ENCODE results near the gene CDC42SE2. TPM values are rescaled to one million over a fixed set of nuclear protein-coding genes. Genes with fewer than 3 reads are reported as not detected.

The CDC42SE2 gene
- total RNA-seq, 1 experiment from 2014 or later = 23.2 TPM

DNA sequence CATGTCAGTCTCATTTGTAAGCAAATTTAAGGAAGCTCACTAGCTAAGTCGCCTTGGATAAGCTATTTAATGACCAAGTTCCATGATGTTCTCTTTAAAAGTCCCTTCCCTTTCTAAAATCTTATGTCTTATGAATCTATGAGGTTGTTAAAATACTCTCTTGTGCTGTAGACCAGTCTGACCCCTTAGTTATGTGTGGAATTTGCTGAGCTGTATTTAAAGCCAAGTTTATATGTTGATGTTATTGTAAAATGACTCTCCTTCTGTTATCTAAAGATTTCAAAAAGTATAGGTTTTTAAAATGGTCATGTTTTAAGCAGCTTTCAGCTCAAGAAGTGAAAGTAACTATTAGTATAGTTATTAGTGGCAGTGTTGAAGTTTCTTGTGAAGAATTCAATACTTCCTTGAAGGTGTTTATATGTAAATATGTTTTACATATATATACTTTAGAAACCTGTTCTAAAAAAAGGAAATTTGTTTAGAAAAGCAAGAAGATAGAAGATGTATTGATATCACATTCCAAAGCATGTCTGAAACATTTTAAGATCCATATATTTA, 92.2 kb downstream of the CDC42SE2 start:
- no peak overlapping the region for H4K8ac ChIP-seq (replicated peaks; ENCODE audit: insufficient read length, low read depth, low read length)
- H2BK15ac ChIP-seq (ENCODE audit: low read depth, low read length) = no peak overlapping the region
- WGBS (ENCODE audit: extremely low coverage, insufficient read length, low lambda C conversion rate) = no CpG with 5 or more reads among the region's 1 CpG

More for the DNA sequence above, 92.2 kb downstream of the CDC42SE2 start:
- Histone ChIP-seq H2AK5ac (ENCODE audit: insufficient read length, low read length) (no peak overlapping the region), H2AFZ (ENCODE audit: low read length) (no peak overlapping the region), H3K27ac (ENCODE audit: insufficient read length, low read depth, low read length) (no peak overlapping the region), H2BK5ac (ENCODE audit: insufficient read length, low read length) (no peak overlapping the region), H3K4ac (ENCODE audit: low read depth, low read length) (no peak overlapping the region), H3K79me2 (ENCODE audit: insufficient read depth, low read length) (no peaks in the 10 kb centered on the region), H4K91ac (ENCODE audit: insufficient read length, low read depth, low read length) (no peak overlapping the region), H3K4me1 (ENCODE audit: insufficient read depth, low read length) (no peaks in the 10 kb centered on the region), H2BK120ac (ENCODE audit: low read depth, low read length, poor library complexity, severe bottlenecking) (no peak overlapping the region), H3K9me3 (ENCODE audit: control insufficient read depth, low read depth, low read length) (no peaks in the 10 kb centered on the region), H3K27me3 (ENCODE audit: insufficient read depth, low read length) (no peaks in the 10 kb centered on the region), H3K56ac (ENCODE audit: insufficient read length, low read depth, low read length) (no peak overlapping the region), H3T11ph (ENCODE audit: low read length) (no peak overlapping the region), H3K4me2 (ENCODE audit: insufficient read depth, insufficient read length, low read length) (no peak overlapping the region), H4K5ac (ENCODE audit: insufficient read length, low read depth, low read length) (no peak overlapping the region), H3K23ac (ENCODE audit: insufficient read length, low read depth, low read length) (no peak overlapping the region), H3K18ac (ENCODE audit: insufficient read length, low read depth, low read length) (no peak overlapping the region), H3K9ac (ENCODE audit: extremely low read depth, insufficient read length, low read length) (no peak overlapping the region), H4K20me1 (ENCODE audit: control insufficient read depth, insufficient read depth, insufficient read length) (no peaks in the 10 kb centered on the region), H3K23me2 (ENCODE audit: insufficient read length, low read depth, low read length, poor library complexity, severe bottlenecking) (no peaks in the 10 kb centered on the region), H3K14ac (ENCODE audit: insufficient read depth, low read length) (no peak overlapping the region), H2BK12ac (ENCODE audit: insufficient read length, low read depth, low read length) (no peak overlapping the region), H2BK20ac (ENCODE audit: low read depth, low read length, poor library complexity, severe bottlenecking) (no peak overlapping the region), H3K79me1 (ENCODE audit: insufficient read depth, low read depth, low read length, poor library complexity, severe bottlenecking) (no peaks in the 10 kb centered on the region)
- H3K27ac Mint-ChIP-seq = no peak overlapping the region; a peak in 1 of 7 replicates
- peaks cover 0 to 10% (median 8%) of the 10 kb centered on the region in 3 experiments; a peak in 4 of 7 replicates for H3K36me3 Mint-ChIP-seq (ENCODE audit: insufficient read depth in 1 of 3, low read depth in 3 of 3)
- no peak overlapping the region for H3K4me3 Mint-ChIP-seq
- TF ChIP-seq, protein P1, sequence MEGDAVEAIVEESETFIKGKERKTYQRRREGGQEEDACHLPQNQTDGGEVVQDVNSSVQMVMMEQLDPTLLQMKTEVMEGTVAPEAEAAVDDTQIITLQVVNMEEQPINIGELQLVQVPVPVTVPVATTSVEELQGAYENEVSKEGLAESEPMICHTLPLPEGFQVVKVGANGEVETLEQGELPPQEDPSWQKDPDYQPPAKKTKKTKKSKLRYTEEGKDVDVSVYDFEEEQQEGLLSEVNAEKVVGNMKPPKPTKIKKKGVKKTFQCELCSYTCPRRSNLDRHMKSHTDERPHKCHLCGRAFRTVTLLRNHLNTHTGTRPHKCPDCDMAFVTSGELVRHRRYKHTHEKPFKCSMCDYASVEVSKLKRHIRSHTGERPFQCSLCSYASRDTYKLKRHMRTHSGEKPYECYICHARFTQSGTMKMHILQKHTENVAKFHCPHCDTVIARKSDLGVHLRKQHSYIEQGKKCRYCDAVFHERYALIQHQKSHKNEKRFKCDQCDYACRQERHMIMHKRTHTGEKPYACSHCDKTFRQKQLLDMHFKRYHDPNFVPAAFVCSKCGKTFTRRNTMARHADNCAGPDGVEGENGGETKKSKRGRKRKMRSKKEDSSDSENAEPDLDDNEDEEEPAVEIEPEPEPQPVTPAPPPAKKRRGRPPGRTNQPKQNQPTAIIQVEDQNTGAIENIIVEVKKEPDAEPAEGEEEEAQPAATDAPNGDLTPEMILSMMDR (conservative IDR thresholded peaks at IDR 0.05) = no peak
- no peak for DNase-seq
- H3K9me3 Mint-ChIP-seq = no peaks in the 10 kb centered on the region
- no peaks in the 10 kb centered on the region for H3K4me1 Mint-ChIP-seq
- no peaks in the 10 kb centered on the region for H3K27me3 Mint-ChIP-seq (ENCODE audit: low read depth)
